Measurements from ENCODE around the gene IFFO2. TPM values are rescaled to one million over a fixed set of nuclear protein-coding genes. Genes with fewer than 3 reads are reported as not detected.
A peak's percentile ranks its signal among the peaks of the same experiment; 100 is the strongest.
"Not testable (repeated sequence)": the region's sequence is repeated elsewhere in the genome, so short reads cannot be mapped to it uniquely, and the experiment has no call there.

Gene IFFO2
- total and polyA plus RNA-seq, 4 donors = 3.9 to 34.7 (median 13.5) TPM

DNA sequence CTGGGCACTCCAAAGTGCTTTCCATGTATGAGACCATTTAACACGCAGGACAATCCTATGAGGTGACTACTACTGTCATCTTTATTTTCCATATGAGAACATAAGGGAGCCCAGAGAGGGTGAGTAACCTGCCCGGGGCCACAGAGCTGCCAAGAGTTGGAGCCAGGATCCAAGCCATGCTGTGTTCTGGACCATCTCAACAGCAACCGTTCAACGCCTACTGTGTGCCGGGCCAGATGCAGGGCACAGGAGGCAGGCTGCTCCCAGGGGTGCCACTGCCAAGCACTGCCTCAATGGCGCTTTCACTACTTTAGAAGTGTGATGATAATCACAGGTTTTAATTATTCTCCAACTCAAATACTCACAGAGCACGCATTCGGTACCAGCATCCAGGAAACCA is 57.9 kb downstream of the IFFO2 start:
- no peak overlapping the region for H3K4me3 ChIP-seq (ENCODE audit: low read length in 2 of 2)
- H3K36me3 ChIP-seq (ENCODE audit: control insufficient read depth in 1 of 2, insufficient read depth in 2 of 2, low read length in 1 of 2) = no peaks in the 10 kb centered on the region
- DNase-seq (no peak), ATAC-seq (ENCODE audit: low FRiP score) (no peak)
- 92 to 93% methylated on average over 8 of the region's 8 CpGs for WGBS, 2 donors
- no peak overlapping the region for H3K27ac ChIP-seq (ENCODE audit: low read depth in 1 of 2, low read length in 2 of 2)
- no peaks in the 10 kb centered on the region for H3K4me1 ChIP-seq (ENCODE audit: control insufficient read depth in 1 of 2, insufficient read depth in 2 of 2, low read length in 2 of 2)
- H3K27me3 ChIP-seq (ENCODE audit: control insufficient read depth in 1 of 2, insufficient read depth in 2 of 2, low read length in 1 of 2) = no peaks in the 10 kb centered on the region
- H3K9me3 ChIP-seq (ENCODE audit: control insufficient read depth, low read length) = no peaks in the 10 kb centered on the region
- intact Hi-C loops (cut with DNase I) = no loop called here

DNA sequence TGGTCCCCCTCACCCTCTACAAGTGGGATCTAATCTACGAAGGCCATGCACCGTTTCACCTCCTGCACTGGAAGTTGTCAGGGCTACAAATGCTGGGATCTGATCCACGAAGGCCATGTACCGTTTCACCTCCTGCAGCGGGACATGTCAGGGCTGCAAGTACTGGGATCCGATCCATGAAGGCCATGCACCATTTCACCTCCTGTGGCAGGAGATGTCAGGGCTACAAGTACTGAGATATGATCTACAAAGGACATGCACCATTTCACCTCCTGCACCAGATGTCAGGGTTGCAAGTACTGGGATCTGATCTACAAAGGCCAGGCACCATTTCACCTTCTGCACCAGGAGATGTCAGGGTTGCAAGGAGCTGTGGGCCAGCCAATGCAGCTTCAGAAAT is 61.2 kb downstream of the IFFO2 start:
- WGBS, 2 donors = 92 to 95% methylated on average over 6 of the region's 6 CpGs

DNA sequence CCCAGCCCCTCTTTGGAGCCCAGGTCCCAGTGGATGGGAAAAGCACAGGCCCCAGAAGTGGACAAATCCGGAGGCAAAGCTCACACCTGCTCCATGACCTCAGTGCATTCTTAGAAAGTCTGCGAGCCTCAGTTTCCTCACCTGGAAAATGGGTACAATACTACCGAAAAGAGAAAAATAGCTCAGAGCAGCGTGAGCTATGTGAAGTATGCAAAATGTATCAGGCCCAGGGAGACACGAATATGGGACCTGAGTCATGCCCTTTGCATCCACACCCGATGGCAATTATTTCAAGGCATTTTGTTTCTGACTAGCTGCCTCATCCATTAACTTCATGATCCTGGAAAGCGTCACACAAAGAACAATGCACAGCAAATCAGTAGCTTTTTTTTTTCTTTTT is 63.4 kb downstream of the IFFO2 start:
- Histone ChIP-seq H3K36me3 (ENCODE audit: control insufficient read depth in 1 of 2, insufficient read depth in 2 of 2, low read length in 1 of 2) (no peaks in the 10 kb centered on the region), H3K4me3 (ENCODE audit: low read length in 2 of 2) (no peak overlapping the region), H3K9me3 (ENCODE audit: control insufficient read depth, low read length) (no peaks in the 10 kb centered on the region), H3K27me3 (ENCODE audit: control insufficient read depth in 1 of 2, insufficient read depth in 2 of 2, low read length in 1 of 2) (no peaks in the 10 kb centered on the region), H3K4me1 (ENCODE audit: control insufficient read depth in 1 of 2, insufficient read depth in 2 of 2, low read length in 2 of 2) (peaks cover 0 to 1% of the 10 kb centered on the region in 2 donors), H3K27ac (ENCODE audit: low read depth in 1 of 2, low read length in 2 of 2) (no peak overlapping the region)
- ATAC-seq (ENCODE audit: low FRiP score) (no peak), DNase-seq (no peak)
- WGBS, 2 donors = 90 to 95% methylated on average over 7 of the region's 7 CpGs
- intact Hi-C loops (cut with DNase I) = no loop called here

More for the DNA sequence above, 61.2 kb downstream of the IFFO2 start:
- Histone ChIP-seq H3K36me3 (ENCODE audit: control insufficient read depth in 1 of 2, insufficient read depth in 2 of 2, low read length in 1 of 2) (no peaks in the 10 kb centered on the region), H3K27ac (ENCODE audit: low read depth in 1 of 2, low read length in 2 of 2) (no peak overlapping the region), H3K4me1 (ENCODE audit: control insufficient read depth in 1 of 2, insufficient read depth in 2 of 2, low read length in 2 of 2) (peaks cover 0 to 1% of the 10 kb centered on the region in 2 donors), H3K27me3 (ENCODE audit: control insufficient read depth in 1 of 2, insufficient read depth in 2 of 2, low read length in 1 of 2) (no peaks in the 10 kb centered on the region), H3K9me3 (ENCODE audit: control insufficient read depth, low read length) (no peaks in the 10 kb centered on the region), H3K4me3 (ENCODE audit: low read length in 2 of 2) (no peak overlapping the region)
- intact Hi-C loops (cut with DNase I) = no loop called here
- no peak for ATAC-seq (ENCODE audit: low FRiP score)
- DNase-seq = no peak

DNA sequence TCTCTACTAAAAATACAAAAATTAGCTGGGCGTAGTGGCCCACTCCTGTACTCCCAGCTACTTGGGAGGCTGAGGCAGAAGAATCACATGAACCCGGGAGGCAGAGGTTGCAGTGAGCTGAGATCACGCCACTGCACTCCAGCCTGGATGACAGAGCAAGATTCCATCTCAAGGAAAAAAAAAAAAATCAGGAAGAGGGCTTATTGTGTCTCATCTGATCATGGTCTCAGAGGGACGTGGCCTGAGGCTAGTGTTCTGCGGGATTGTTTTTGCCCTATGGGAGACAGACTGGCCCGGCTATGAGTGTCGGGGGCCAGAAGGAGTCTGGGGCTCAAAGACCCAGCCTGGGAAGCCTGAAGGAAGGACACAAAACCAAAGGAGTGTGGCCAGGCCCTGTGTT is 64.6 kb downstream of the IFFO2 start:
- ATAC-seq (ENCODE audit: low FRiP score); H3K27me3 ChIP-seq (ENCODE audit: control insufficient read depth in 1 of 2, insufficient read depth in 2 of 2, low read length in 1 of 2); H3K36me3 ChIP-seq (ENCODE audit: control insufficient read depth in 1 of 2, insufficient read depth in 2 of 2, low read length in 1 of 2); H3K9me3 ChIP-seq (ENCODE audit: control insufficient read depth, low read length); DNase-seq; intact Hi-C loops (cut with DNase I); H3K27ac ChIP-seq (ENCODE audit: low read depth in 1 of 2, low read length in 2 of 2); H3K4me3 ChIP-seq (ENCODE audit: low read length in 2 of 2); H3K4me1 ChIP-seq (ENCODE audit: control insufficient read depth in 1 of 2, insufficient read depth in 2 of 2, low read length in 2 of 2): not testable (repeated sequence)
- whole genome bisulfite sequencing, 2 donors = 94 to 96% methylated on average over 7 of the region's 7 CpGs

DNA sequence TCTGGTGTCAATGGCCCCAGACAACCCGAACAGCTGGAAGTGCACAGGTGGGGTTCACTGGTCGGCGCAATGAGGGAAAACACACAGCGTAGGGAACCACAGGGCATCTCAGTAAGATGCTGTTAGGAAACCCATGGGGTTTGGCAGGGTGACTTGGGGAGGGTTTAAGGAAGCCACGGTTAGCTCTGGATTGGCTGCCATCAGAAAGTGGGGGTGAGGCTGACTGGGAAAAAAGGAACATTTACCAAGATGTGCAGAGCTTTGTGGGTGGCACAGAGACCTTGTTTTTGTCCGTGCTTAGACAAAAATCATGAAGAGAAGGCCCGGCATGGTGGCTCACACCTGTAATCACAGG is 65.1 kb downstream of the IFFO2 start:
- no peaks in the 10 kb centered on the region for H3K27me3 ChIP-seq (ENCODE audit: control insufficient read depth in 1 of 2, insufficient read depth in 2 of 2, low read length in 1 of 2)
- H3K9me3 ChIP-seq (ENCODE audit: control insufficient read depth, low read length) = no peaks in the 10 kb centered on the region
- no peaks in the 10 kb centered on the region for H3K36me3 ChIP-seq (ENCODE audit: control insufficient read depth in 1 of 2, insufficient read depth in 2 of 2, low read length in 1 of 2)
- 94 to 96% methylated on average over 7 of the region's 7 CpGs for WGBS, 2 donors
- no peak overlapping the region for H3K4me3 ChIP-seq (ENCODE audit: low read length in 2 of 2)
- H3K27ac ChIP-seq (ENCODE audit: low read depth in 1 of 2, low read length in 2 of 2) = no peak overlapping the region
- DNase-seq = no peak
- no peak for ATAC-seq (ENCODE audit: low FRiP score)
- peaks cover 0 to 1% of the 10 kb centered on the region in 2 donors for H3K4me1 ChIP-seq (ENCODE audit: control insufficient read depth in 1 of 2, insufficient read depth in 2 of 2, low read length in 2 of 2)
- intact Hi-C loops (cut with DNase I) = no loop called here

DNA sequence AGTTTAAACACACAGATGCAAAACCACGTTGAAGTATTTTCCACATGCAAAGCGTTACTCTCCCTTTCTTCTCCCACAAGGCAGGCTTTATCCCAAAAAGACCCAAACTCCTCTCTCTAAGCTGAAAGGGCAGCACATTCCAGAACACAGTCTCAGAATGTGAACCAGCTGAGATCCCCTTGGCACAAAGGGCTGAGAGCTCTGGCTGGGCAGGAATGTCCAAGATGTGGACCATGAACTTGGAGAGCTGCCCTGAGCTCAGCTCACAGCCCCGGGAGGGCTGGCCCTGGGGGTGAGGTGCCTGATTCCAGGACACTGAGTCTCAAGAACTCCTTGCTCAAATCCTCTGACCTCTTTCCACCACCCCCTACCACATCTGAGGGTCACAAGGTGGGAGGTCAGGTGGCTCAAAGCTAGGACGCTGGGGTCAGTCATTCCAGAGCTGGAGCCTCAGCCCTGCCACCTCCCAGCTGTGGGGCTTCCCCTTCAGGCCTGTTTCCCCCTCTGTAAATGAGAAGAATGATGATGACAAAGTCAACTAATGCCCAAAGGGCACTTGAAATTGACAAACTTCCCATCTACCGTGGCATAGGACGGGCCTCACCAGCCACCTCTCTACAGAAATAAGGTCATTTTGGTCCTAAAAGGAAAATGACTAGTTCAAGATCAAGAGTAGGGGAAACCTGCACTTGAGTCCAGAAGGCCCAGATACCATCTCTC is 65.6 kb downstream of the IFFO2 start:
- ATAC-seq (ENCODE audit: low FRiP score) (peak; percentile 72), DNase-seq (peak in 1 of 2 donors; percentile 76)
- H3K9me3 ChIP-seq (ENCODE audit: control insufficient read depth, low read length) = no peaks in the 10 kb centered on the region
- peaks cover 0 to 1% of the 10 kb centered on the region in 2 donors for H3K4me1 ChIP-seq (ENCODE audit: control insufficient read depth in 1 of 2, insufficient read depth in 2 of 2, low read length in 2 of 2)
- H3K36me3 ChIP-seq (ENCODE audit: control insufficient read depth in 1 of 2, insufficient read depth in 2 of 2, low read length in 1 of 2) = no peaks in the 10 kb centered on the region
- peak overlapping the region in 1 of 2 donors; percentile 41 for H3K27ac ChIP-seq (ENCODE audit: low read depth in 1 of 2, low read length in 2 of 2)
- intact Hi-C loops (cut with DNase I) = no loop called here
- no peak overlapping the region for H3K4me3 ChIP-seq (ENCODE audit: low read length in 2 of 2)
- H3K27me3 ChIP-seq (ENCODE audit: control insufficient read depth in 1 of 2, insufficient read depth in 2 of 2, low read length in 1 of 2) = no peaks in the 10 kb centered on the region
- WGBS, 2 donors = 26 to 27% methylated on average over 6 of the region's 6 CpGs

DNA sequence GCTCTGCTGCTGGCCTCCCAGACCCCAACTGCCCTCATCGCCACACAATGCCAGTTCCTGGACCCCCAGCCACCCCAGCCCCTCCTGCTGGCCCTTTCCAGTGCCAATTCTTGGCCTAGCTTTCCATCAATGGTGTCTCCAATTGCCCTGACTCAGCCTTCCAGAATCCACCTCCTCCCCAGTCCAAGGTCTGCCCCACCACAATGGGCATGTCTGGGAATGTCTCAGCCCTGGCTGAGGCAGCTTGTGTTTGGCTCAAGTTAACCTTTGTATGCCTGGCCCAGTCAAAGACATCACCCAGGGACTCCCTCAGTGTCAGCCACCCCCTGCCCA is 70.5 kb downstream of the IFFO2 start:
- H3K27me3 ChIP-seq (ENCODE audit: control insufficient read depth in 1 of 2, insufficient read depth in 2 of 2, low read length in 1 of 2) = no peaks in the 10 kb centered on the region
- 56 to 76% methylated on average over 1 of the region's 1 CpG for WGBS, 2 donors
- H3K4me3 ChIP-seq (ENCODE audit: low read length in 2 of 2) = no peak overlapping the region
- H3K4me1 ChIP-seq (ENCODE audit: control insufficient read depth in 1 of 2, insufficient read depth in 2 of 2, low read length in 2 of 2) = no peaks in the 10 kb centered on the region
- ATAC-seq (ENCODE audit: low FRiP score) (no peak), DNase-seq (no peak)
- no peak overlapping the region for H3K27ac ChIP-seq (ENCODE audit: low read depth in 1 of 2, low read length in 2 of 2)
- no peaks in the 10 kb centered on the region for H3K36me3 ChIP-seq (ENCODE audit: control insufficient read depth in 1 of 2, insufficient read depth in 2 of 2, low read length in 1 of 2)
- H3K9me3 ChIP-seq (ENCODE audit: control insufficient read depth, low read length) = no peaks in the 10 kb centered on the region
- intact Hi-C loops (cut with DNase I) = loop anchor here in 1 of 2 donors (5.0 kb wide), 1 partner anchor 206 kb away; no protein-coding TSS in a partner anchor

DNA sequence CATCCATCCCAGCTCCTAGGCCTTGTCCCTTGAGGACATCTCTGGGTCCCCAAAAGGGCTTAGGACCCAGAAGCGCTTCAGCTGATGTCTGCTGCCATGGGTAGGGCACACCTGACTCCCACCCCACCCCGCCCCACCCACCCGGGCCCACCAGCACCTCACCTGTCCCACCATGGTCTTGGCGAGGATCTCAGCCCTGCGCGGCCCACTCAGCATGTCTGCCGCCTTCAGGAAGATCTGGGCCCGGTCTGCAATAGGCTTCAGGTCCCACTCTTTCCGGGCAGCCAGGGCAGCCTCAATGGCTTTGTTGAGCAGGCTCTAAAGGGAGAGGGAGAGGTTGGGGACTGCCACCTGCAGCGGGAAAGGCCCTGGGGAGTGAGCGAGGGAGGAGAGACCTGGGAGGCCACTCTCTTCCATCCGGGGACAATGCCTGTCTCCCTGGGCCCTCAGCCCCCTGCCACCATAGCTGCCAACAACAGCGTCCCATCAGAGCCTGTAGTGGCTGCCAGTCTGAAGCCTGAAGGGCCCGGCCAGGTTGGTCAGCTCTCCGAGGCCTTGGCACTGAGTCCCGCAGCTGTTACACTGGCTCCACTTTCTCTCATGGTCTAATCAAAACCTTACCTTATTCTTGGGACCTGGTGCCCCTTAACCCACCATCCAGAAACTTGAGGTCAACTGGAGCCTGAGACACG is 71.0 kb downstream of the IFFO2 start:
- no peaks in the 10 kb centered on the region for H3K36me3 ChIP-seq (ENCODE audit: control insufficient read depth in 1 of 2, insufficient read depth in 2 of 2, low read length in 1 of 2)

DNA sequence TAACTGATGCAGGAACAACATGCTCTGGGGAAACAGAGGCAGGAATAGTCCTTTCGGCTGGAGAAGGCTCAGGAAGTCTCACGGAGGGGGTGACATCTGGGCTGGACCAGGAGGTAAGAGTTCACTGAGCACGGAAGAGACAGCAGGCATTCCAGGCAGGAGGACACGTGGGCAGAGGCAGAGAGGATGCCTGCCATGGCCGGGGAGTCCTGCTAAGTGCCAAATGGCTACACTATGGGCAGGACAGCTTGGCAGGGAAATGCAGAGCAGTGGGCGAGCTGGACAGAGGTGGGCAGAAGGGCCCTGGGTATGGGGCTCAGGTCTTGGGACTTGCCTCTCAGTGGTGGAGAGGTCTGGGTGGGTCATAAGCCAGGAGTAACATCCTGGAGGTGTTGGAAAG is 71.7 kb downstream of the IFFO2 start:
- H3K4me1 ChIP-seq (ENCODE audit: control insufficient read depth in 1 of 2, insufficient read depth in 2 of 2, low read length in 2 of 2) = no peaks in the 10 kb centered on the region
- ATAC-seq (ENCODE audit: low FRiP score) (no peak), DNase-seq (no peak)
- no peaks in the 10 kb centered on the region for H3K9me3 ChIP-seq (ENCODE audit: control insufficient read depth, low read length)
- H3K4me3 ChIP-seq (ENCODE audit: low read length in 2 of 2) = no peak overlapping the region
- H3K36me3 ChIP-seq (ENCODE audit: control insufficient read depth in 1 of 2, insufficient read depth in 2 of 2, low read length in 1 of 2) = no peaks in the 10 kb centered on the region
- H3K27me3 ChIP-seq (ENCODE audit: control insufficient read depth in 1 of 2, insufficient read depth in 2 of 2, low read length in 1 of 2) = no peaks in the 10 kb centered on the region
- 67 to 72% methylated on average over 6 of the region's 6 CpGs for WGBS, 2 donors
- intact Hi-C loops (cut with DNase I) = loop anchor here in 1 of 2 donors (5.0 kb wide), 2 partner anchors 193 to 208 kb away; no protein-coding TSS in a partner anchor
- no peak overlapping the region for H3K27ac ChIP-seq (ENCODE audit: low read depth in 1 of 2, low read length in 2 of 2)

More for the DNA sequence above, 71.0 kb downstream of the IFFO2 start:
- ATAC-seq (ENCODE audit: low FRiP score) (no peak), DNase-seq (no peak)
- H3K4me3 ChIP-seq (ENCODE audit: low read length in 2 of 2) = no peak overlapping the region
- H3K9me3 ChIP-seq (ENCODE audit: control insufficient read depth, low read length) = no peaks in the 10 kb centered on the region
- 72 to 74% methylated on average over 17 of the region's 17 CpGs for WGBS, 2 donors
- H3K27me3 ChIP-seq (ENCODE audit: control insufficient read depth in 1 of 2, insufficient read depth in 2 of 2, low read length in 1 of 2) = no peaks in the 10 kb centered on the region
- intact Hi-C loops (cut with DNase I) = loop anchor here in 1 of 2 donors (5.0 kb wide), 1 partner anchor 207 kb away; no protein-coding TSS in a partner anchor
- H3K27ac ChIP-seq (ENCODE audit: low read depth in 1 of 2, low read length in 2 of 2) = no peak overlapping the region
- H3K4me1 ChIP-seq (ENCODE audit: control insufficient read depth in 1 of 2, insufficient read depth in 2 of 2, low read length in 2 of 2) = no peaks in the 10 kb centered on the region
